Omental fat pad (tissue), 4 donors: ENCODE measurements around the gene FOXA1. TPM values are rescaled to one million over a fixed set of nuclear protein-coding genes. Genes with fewer than 3 reads are reported as not detected.

Source experiments
- ATAC-seq: fragments of 150-250 bp; one replicate; pipeline ENCODE4 v1.9.1; 2016; ENCODE audit warnings: mild to moderate bottlenecking, moderate library complexity; ENCODE audit not compliant: low FRiP score
- DNase-seq: peaks from one replicate; pipeline ENCODE4 v3.0.0-alpha.2; 2019; ENCODE audit warnings: low spot score
- CTCF ChIP-seq, 3 donors: fragments of 450-650 bp; IDR thresholded peaks; one replicate each; pipeline ENCODE4 v1.5.1; 2016 to 2017; ENCODE audit warnings: antibody characterized with exemption in 3 of 3, mild to moderate bottlenecking in 3 of 3, moderate library complexity in 2 of 3
- total RNA-seq, 4 donors: library from RNA; depleted of rRNA; stranded (reverse); fragments of >200 nt; gene quantifications; one replicate each; pipeline ENCODE4 v1.1.0, GENCODE V29; 2016

FOXA1 gene
- total RNA-seq, 4 donors from 2014 or later: not detected

- DNase-seq (no peak), ATAC-seq (no peak)
- no peak for TF ChIP-seq CTCF (IDR thresholded peaks at IDR 0.05)
Observed at GRCh38 chr14:37617864-37618365, 22.9 kb upstream of the FOXA1 start.

GRCh38 chr14:37616853-37617252 is 21.8 kb upstream of the FOXA1 start:
- TF ChIP-seq CTCF (IDR thresholded peaks at IDR 0.05): no peak
- DNase-seq (no peak), ATAC-seq (no peak)

- TF ChIP-seq CTCF (IDR thresholded peaks at IDR 0.05): no peak
- no peak for ATAC-seq
- no peak for DNase-seq
Observed at GRCh38 chr14:37615582-37616289, 20.7 kb upstream of the FOXA1 start.

GRCh38 chr14:37610945-37611523 is 16.0 kb upstream of the FOXA1 start:
- DNase-seq (no peak), ATAC-seq (no peak)
- no peak for TF ChIP-seq CTCF (IDR thresholded peaks at IDR 0.05)

DNA sequence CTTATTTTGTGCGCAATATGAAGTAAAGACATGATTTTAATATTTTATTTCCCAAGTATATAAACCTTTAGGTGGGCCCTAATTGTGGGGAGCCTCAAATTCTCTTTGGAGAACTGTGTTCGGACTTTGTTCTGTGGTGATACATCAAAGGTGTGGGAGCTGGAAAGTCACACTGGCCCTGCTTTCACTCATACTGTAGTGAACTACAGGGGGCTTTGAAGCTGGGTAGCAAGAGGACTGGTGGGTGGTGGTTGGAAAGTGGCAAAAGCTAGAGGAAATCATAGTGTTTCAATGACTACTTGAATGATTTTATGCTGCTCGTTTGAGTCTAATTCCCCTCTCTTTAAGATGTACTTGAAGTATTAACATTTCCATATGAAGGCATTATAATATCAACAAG is 13.6 kb upstream of the FOXA1 start:
- no peak for TF ChIP-seq CTCF (IDR thresholded peaks at IDR 0.05)
- ATAC-seq (no peak), DNase-seq (no peak)

DNA sequence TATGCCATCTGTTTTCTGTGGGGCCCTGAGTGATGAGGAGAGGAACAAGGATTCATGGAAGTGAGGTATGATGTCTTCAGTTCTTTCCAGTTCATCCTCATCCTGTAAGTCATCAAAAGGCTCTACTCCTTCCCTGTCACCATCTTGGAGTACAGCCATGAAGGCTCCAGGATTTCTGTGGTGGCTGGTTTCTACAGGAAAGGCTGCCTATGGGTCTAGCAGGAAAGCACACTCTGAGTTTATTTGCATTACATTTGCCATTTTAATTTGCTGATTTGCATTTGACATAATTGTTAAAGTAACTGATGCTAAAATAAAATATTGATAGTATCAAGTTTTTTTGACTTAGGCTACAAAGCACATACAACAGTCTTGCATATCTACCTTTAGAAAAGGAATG is 11.6 kb upstream of the FOXA1 start:
- no peak for DNase-seq
- no peak for ATAC-seq
- no peak for TF ChIP-seq CTCF (IDR thresholded peaks at IDR 0.05)
